ENCODE data around the gene C2CD4A.
A peak's percentile ranks its signal among the peaks of the same experiment; 100 is the strongest.
"Not testable (repeated sequence)": the region's sequence is repeated elsewhere in the genome, so short reads cannot be mapped to it uniquely, and the experiment has no call there.

Gene C2CD4A

GRCh38 chr15:62066663-62067447 lies at the start of gene C2CD4A:
Gene C2CD4A, plus strand, starts transcription at chr15:62066977. Its CDS starts 637 bp downstream, at chr15:62067614.
- DNase-seq, result peak; percentile 45

- no peak for DNase-seq
Measured at GRCh38 chr15:62020576-62021160, 46.1 kb upstream of the C2CD4A start.

GRCh38 chr15:62021991-62022600 lies 44.7 kb upstream of the C2CD4A start:
- DNase-seq, result no peak

DNA sequence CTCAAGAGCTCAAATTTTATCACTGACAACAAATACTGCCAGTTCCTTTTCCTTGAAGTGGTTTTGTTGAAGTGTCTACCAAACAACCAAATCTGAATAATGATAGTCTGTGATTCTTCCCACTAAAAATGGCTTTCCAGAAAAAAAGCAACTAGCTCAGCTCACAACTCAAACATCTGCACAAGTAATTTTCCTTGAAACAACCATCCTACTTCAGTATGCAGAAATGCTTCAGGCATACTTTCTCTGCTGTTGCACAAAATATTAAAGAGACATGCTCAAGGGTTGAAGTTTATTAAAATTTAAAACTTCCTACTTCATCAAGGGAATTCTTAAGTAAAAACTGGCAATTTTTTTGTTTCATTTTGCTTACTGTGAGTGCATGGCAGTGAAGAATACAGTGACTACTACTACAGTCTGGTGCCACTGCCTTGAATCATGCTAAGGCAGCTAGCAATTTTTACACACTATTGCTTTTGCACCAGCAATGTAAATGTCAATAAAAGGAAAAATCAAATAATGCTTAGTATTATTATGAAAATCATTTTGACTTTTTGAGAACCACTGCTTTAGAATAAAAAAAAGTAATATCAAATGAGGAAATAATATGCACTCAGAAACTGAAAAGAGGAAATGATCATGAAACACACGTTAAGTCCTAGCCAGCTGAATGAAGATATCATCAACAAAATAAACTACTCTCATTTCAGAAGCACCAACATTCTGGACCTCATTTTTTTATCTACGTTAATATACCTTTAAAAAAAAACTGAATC lies 40.1 kb upstream of the C2CD4A start:
- no peak for DNase-seq

GRCh38 chr15:62027263-62027565 lies 39.6 kb upstream of the C2CD4A start:
- DNase-seq, result no peak

- no peak for DNase-seq
Measured at GRCh38 chr15:62027916-62028315, 38.9 kb upstream of the C2CD4A start.

- no peak for DNase-seq
Measured at GRCh38 chr15:62035256-62035924, 31.4 kb upstream of the C2CD4A start.

DNA sequence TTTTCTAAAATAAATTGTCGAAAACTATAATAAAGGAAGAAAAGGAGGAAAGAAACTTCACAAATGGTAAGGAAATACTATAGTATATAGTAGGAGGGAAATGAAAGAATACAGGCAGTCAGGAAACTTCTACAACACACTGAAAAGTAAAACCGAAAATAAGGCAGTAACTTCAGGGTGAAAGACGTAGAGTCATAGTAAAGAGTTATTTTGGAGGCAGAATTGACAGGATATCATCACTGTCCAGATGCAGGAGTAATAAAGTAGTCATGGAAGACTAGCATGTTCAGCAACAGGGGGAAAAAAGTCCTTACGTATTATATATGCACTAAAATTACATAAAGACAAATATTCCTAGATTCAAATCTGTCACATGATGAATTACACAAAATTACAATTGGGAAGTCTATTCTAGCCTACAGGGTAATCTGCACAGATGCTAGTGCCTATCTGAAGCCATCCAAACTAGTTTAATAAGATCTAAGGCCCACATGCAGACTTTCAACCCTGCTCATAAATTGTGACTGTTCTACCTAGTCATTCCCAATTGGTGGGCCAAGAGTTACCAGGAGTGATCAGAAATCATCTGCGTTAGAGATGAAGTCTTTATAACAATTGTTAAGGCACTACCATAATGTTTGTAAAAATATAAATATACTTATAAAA lies 20.6 kb upstream of the C2CD4A start:
- no peak for DNase-seq

GRCh38 chr15:62047282-62047827 lies 19.4 kb upstream of the C2CD4A start:
- no peak for DNase-seq

DNA sequence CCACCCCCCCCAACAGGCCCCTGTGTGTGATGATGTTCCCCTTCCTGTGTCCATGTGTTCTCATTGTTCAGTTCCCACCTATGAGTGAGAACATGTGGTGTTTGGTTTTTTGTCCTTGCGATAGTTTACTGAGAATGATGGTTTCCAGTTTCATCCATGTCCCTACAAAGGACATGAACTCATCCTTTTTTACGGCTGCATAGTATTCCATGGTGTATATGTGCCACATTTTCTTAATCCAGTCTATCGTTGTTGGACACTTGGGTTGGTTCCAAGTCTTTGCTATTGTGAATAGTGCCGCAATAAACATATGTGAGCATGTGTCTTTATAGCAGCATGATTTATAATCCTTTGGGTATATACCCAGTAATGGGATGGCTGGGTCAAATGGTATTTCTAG lies 18.5 kb upstream of the C2CD4A start:
- not testable (repeated sequence) for DNase-seq

GRCh38 chr15:62050115-62050514 lies 16.7 kb upstream of the C2CD4A start:
- no peak for DNase-seq

DNA sequence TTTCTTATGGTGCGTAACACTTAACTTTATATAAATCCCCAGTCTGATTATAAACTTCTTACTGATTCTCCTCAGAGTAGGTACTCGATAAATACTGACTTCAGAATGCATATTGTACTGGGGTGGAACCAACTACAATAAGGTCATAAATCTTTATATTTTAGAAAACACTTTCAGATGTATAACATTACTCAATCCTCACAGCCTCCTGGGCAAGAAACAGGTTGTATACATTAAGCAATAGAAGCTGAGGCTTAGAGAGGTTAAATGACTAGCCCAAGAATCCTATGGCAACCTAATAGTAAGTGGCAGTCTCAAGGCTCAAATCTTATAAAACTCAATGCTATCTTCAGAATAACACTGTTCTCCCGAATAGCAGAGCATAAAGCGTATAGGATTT lies 15.6 kb upstream of the C2CD4A start:
- DNase-seq, result no peak

DNA sequence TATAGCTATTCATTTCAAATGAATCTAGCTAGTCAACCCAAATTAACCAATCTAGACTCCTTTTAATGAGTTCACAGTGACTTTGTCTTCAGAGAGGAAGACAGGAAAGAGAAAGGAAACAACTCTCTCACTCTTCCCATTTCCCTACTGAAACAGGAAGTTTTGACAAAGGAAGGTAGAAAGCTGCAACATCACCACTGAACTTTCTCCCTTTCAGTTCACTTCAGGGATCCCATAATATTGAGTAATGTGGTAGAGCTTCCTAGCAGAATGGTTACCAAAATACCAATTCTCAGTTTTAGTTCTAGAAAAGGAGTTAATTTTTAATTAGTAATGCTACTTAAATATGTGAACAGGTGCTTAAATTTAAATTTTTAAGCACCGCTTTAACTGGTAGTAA lies 14.1 kb upstream of the C2CD4A start:
- no peak for DNase-seq

DNA sequence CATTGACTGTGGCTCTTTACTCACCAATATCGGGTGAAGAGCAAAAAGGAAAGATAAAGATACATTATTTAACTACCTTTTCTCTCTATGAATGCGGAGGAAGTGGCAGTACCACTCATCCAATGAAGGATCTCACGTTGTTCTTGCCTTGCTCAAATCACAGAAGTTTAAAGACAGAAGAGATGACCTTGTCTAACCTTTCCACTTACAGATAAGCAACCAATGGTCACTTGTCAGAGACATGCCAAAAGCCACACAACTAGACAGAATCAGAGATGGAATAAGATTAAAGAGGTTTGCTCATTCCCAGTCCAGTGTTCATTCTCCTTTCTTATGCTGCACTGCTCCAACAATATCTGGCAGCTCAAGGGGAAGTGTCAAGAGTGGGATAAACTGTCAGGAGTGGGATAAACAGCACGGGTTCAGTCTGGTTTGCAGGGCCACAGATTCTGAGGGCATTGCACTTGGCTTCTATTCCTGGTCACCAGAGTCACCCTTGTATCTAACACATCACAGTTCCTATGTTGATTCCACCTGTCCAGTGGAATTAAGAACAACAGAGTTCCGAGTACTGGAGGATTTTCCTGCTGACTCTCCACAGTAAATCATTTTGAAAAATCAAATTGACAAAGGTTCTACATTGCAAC lies 13.2 kb upstream of the C2CD4A start:
- DNase-seq, result no peak

- DNase-seq, result no peak
Measured at GRCh38 chr15:62054979-62055378, 11.8 kb upstream of the C2CD4A start.

DNA sequence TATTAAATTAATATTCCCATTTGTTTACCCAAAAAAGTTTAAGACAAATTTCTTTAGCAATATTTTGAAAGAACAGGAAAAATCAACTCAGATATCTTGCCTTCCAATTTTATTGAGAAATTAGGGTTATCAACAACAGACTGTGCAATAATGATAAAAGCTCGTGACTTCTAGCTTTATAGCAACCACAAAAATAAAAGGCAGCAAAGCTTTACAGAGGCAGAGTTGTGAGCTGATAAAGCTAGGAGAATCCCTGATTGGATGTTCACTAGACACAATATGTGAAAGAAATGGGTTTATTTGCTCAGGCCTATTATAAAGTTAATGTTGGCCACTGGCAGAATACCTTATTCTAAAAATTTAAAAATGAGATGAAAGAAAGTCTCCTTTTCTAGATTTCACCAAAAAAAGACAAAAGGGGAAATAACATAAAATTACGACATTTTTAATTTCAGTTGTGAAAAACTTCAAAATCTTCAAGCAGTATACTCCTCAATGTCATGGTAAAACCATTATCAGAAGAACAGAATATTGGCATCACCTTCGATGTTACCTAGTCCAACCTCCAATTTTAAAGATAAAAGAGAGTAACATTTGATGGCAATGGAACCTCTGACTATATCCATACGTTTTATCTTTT lies 9.3 kb upstream of the C2CD4A start:
- DNase-seq, result no peak

DNA sequence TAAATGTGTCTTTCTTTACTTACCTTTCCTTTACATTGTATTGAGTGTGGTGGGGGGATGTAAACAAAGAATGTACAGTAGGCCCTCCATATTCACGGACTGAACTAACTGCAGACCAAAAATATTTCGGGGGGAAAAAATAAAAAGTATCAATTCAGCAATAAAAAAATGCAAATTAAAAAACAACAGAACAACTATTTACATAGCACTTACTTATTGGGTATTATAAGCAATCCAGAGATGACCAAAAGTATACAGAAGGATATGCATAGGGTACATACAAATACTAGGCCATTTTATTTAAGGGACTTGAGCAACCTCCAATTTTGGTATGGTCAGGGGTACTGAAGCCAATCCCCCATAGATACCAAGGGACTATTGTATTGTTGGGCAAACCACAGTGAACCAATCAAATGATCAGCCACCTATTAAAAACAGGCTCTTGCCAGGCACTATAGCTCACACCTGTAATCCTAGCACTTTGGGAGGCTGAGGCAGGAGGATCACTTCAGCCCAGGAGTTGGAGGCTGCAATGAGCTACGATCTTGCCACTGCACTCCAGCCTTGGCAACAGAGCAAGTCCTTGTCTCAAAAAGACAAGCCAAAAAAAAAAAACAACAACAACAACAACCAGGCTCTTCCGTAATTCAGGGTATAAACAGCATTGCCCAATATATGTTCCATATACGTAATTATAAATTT lies 8.3 kb upstream of the C2CD4A start:
- no peak for DNase-seq

DNA sequence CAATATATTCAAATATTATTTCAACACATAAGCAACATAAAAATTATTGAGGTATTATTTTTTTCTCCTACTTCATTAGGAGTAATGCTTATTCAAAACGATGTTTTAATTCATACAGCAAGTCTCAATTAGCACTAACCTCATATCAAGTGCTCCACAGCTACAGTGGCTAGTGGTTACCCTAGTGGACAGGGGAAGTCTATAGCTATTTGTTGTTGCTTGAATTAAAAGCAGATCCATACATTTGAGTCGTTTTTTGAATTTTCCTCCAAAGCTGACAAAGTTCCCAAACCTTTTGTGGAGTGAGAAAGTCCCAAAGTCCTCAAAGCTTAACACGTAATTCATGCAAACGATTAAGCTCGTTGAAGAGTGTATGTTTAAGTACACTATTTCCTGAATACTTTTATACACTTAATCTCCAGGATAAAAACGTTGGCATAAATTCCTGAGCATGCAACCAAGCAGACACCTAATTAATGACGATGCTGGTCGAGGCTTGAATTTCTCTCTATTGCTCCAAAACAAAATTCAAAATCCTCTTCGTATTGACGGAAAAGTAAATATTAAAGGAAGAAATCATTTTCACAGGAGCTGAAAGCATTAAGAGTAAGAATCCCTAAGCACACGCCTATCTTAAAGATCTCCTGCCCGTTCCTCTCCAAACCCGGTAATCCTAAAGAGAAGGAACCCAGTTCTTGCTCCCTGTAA lies 7.5 kb upstream of the C2CD4A start:
- DNase-seq, result no peak

DNA sequence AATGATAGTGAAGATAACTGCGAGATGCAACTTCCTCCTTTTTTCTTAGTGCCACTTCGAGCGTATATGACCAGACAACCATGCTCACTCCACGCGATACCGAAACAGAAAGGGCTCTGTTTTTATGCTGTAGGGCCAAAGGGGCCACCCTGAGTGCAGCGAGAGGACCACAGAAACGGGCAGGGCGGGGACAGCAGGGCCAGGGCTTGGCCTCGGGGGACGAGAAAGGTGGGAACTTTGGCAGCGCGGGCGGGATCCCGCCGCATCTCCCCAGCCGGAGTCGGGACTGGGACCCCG lies 7.0 kb upstream of the C2CD4A start:
- DNase-seq, result peak; percentile 64
